CD4-positive, alpha-beta T cell (primary cell): ENCODE data around the gene CACUL1. TPM values are rescaled to one million over a fixed set of nuclear protein-coding genes. Genes with fewer than 3 reads are reported as not detected.

ENCODE experiments used
- ATAC-seq: fragments of 200-7000 bp; cut with Tn5 transposase; one replicate; pipeline ENCODE4 v1.10.0; 2022; ENCODE audit warnings: mild to moderate bottlenecking; ENCODE audit not compliant: poor library complexity
- CTCF ChIA-PET: fragments of 350-600 bp; sonication (Branson Sonifier 250); formaldehyde crosslinking; loops from one replicate; lab custom pipeline; 2021; ENCODE audit warnings: antibody characterized with exemption, inconsistent platforms; lab: Charles Lee
- POLR2A ChIA-PET: fragments of 350-600 bp; sonication (Branson Sonifier 250); formaldehyde crosslinking; loops from one replicate; lab custom pipeline; 2021; ENCODE audit warnings: antibody characterized with exemption, inconsistent platforms; lab: Charles Lee
- DNase-seq, 14 experiments: peaks; one replicate each; pipeline ENCODE4 v3.0.0-alpha.2; 2013 to 2020; ENCODE audit warnings: mixed read lengths in 2 of 14
- H3K27ac ChIP-seq, 2 donors: one replicate each; pipeline versions ENCODE4 v1.5.1 to v1.7.0; 2013; ENCODE audit warnings: low read length in 2 of 2, low read depth in 1 of 2, mild to moderate bottlenecking in 1 of 2
- H3K27me3 ChIP-seq, 2 experiments: 1 replicate in 1 of 2; 2 replicates in 1 of 2; pipeline versions ENCODE4 v1.6.1 to v1.7.0; 2013; ENCODE audit warnings: low read length in 2 of 2, control low read depth in 1 of 2, mild to moderate bottlenecking in 1 of 2, moderate library complexity in 1 of 2; ENCODE audit not compliant: insufficient read depth in 2 of 2, control insufficient read depth in 1 of 2
- H3K36me3 ChIP-seq: one replicate; pipeline ENCODE4 v1.6.1; 2013; ENCODE audit warnings: low read length, control low read depth; ENCODE audit not compliant: insufficient read depth
- H3K4me1 ChIP-seq: one replicate; pipeline ENCODE4 v1.6.1; 2013; ENCODE audit warnings: low read length, control low read depth; ENCODE audit not compliant: insufficient read depth
- H3K4me3 ChIP-seq: one replicate; pipeline ENCODE4 v1.5.1; 2013; ENCODE audit warnings: mild to moderate bottlenecking, low read length, moderate library complexity
- H3K9me3 ChIP-seq, 2 experiments: 1 replicate in 1 of 2; 2 replicates in 1 of 2; pipeline versions ENCODE4 v1.6.1 to v1.7.0; 2013; ENCODE audit warnings: low read length in 2 of 2, mild to moderate bottlenecking in 2 of 2, control low read depth in 1 of 2, moderate library complexity in 1 of 2; ENCODE audit not compliant: control insufficient read depth in 1 of 2, insufficient read depth in 1 of 2
- H3K27ac Mint-ChIP-seq: one replicate; pipeline ENCODE4 v1.8.0; 2020; ENCODE audit warnings: mixed read lengths
- H3K27me3 Mint-ChIP-seq: one replicate; pipeline ENCODE4 v1.8.0; 2021; ENCODE audit warnings: mixed read lengths
- H3K36me3 Mint-ChIP-seq: one replicate; pipeline ENCODE4 v1.8.0; 2021; ENCODE audit warnings: low read depth, mixed read lengths
- H3K4me1 Mint-ChIP-seq: one replicate; pipeline ENCODE4 v1.8.0; 2021; ENCODE audit warnings: low read depth, mixed read lengths
- H3K4me3 Mint-ChIP-seq: one replicate; pipeline ENCODE4 v1.8.0; 2020; ENCODE audit warnings: mild to moderate bottlenecking, mixed read lengths
- H3K9me3 Mint-ChIP-seq: one replicate; pipeline ENCODE4 v1.8.0; 2020; ENCODE audit warnings: mixed read lengths
- CTCF ChIP-seq: fragments of 200-600 bp; IDR thresholded peaks from one replicate; pipeline ENCODE4 v1.8.0; 2022; ENCODE audit warnings: antibody characterized with exemption, mild to moderate bottlenecking
- intact Hi-C, 2 experiments: fragments of 100-400 bp; cut with DNase I in 1 of 2; cut with micrococcal nuclease in 1 of 2; formaldehyde crosslinking; loops; one replicate each; pipeline versions ENCODE4 v1.15.1 to v1.9.0; 2023 to 2025; cut with DNase I, micrococcal nuclease
- total RNA-seq, 174 experiments: library from RNA in 2 of 174; stranded (reverse) in 2 of 174; gene quantifications; one replicate each; pipeline ENCODE4 v1.2.3 and lab custom pipeline; 2021 to 2026

Gene CACUL1
- total RNA-seq, 2 experiments from 2014 or later: 36.7 to 37.4 TPM

- Histone ChIP-seq H3K4me3 (no peak overlapping the region), H3K27me3 (no peaks in the 10 kb centered on the region), H3K4me1 (no peaks in the 10 kb centered on the region), H3K27ac (no peak overlapping the region), H3K9me3 (peaks cover 5 to 28% of the 10 kb centered on the region in 2 experiments), H3K36me3 (no peaks in the 10 kb centered on the region)
- Mint-ChIP-seq H3K27ac (no peak overlapping the region), H3K36me3 (no peaks in the 10 kb centered on the region), H3K4me1 (no peaks in the 10 kb centered on the region), H3K27me3 (no peaks in the 10 kb centered on the region), H3K4me3 (no peak overlapping the region), H3K9me3 (peaks cover 5% of the 10 kb centered on the region)
- ChIA-PET POLR2A (no interaction called here), CTCF (no interaction called here)
- intact Hi-C loops: no loop called here
- no peak for TF ChIP-seq CTCF
- no peak for ATAC-seq
- DNase-seq: no peak
Observed at GRCh38 chr10:118638680-118639079, 116.1 kb downstream of the CACUL1 start.

DNA sequence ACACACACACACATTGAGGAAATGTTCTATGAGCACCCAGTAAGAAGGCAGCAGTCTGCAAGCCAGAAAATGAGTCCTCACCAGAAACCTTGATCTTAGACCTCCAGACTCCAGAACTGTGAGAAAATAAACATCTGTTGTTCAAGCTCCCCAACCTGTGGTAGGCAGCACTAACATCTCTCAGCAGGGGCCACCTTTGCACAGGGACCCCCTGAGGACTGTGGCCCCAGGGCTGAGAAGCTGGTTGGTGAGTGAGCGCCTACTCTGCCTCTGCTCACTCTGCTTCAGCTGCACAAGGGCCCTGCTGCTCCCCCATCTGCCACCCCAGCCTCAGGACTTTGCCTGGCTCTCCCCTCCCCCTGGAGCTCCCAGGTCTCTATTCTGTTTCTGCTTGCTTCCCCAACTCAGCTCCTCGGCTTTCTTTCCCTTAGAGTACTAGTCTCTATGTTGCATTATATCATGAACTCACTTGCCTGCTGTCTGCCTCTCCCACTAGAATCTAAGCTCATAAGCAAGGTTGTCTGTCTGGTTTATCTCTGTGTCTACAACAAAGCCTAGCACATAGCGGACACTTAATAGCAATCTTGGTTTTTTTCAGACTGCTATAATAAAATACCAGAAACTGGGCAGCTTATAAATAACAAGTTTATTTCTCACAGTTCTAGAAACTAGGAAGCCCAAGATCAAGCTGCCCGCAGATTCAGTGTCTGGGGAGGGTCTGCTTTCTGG is 118.9 kb downstream of the CACUL1 start:
- POLR2A ChIA-PET: no interaction called here
- Histone ChIP-seq H3K36me3 (no peaks in the 10 kb centered on the region), H3K27ac (no peak overlapping the region), H3K9me3 (peaks cover 5 to 15% of the 10 kb centered on the region in 2 experiments), H3K4me1 (no peaks in the 10 kb centered on the region), H3K4me3 (no peak overlapping the region), H3K27me3 (no peaks in the 10 kb centered on the region)
- no peak for TF ChIP-seq CTCF
- intact Hi-C loops: no loop called here
- H3K9me3 Mint-ChIP-seq: peaks cover 5% of the 10 kb centered on the region
- H3K27me3 Mint-ChIP-seq: no peaks in the 10 kb centered on the region
- no peaks in the 10 kb centered on the region for H3K36me3 Mint-ChIP-seq
- H3K4me1 Mint-ChIP-seq: no peaks in the 10 kb centered on the region
- DNase-seq (no peak), ATAC-seq (no peak)
- H3K4me3 Mint-ChIP-seq: no peak overlapping the region
- CTCF ChIA-PET: no interaction called here
- no peak overlapping the region for H3K27ac Mint-ChIP-seq

GRCh38 chr10:118633786-118634185 is 121.0 kb downstream of the CACUL1 start:
- CTCF ChIA-PET: no interaction called here

More at GRCh38 chr10:118633786-118634185, 121.0 kb downstream of the CACUL1 start:
- TF ChIP-seq CTCF: no peak
- Histone ChIP-seq H3K36me3 (no peaks in the 10 kb centered on the region), H3K27me3 (no peaks in the 10 kb centered on the region), H3K27ac (no peak overlapping the region), H3K4me3 (no peak overlapping the region), H3K9me3 (peaks cover 0 to 5% of the 10 kb centered on the region in 2 experiments), H3K4me1 (no peaks in the 10 kb centered on the region)
- H3K27me3 Mint-ChIP-seq: no peaks in the 10 kb centered on the region
- POLR2A ChIA-PET: no interaction called here
- peaks cover 2% of the 10 kb centered on the region for H3K9me3 Mint-ChIP-seq
- no peak overlapping the region for H3K27ac Mint-ChIP-seq
- no peak for ATAC-seq
- no peak overlapping the region for H3K4me3 Mint-ChIP-seq
- H3K4me1 Mint-ChIP-seq: no peaks in the 10 kb centered on the region
- intact Hi-C loops: no loop called here
- no peak for DNase-seq
- H3K36me3 Mint-ChIP-seq: no peaks in the 10 kb centered on the region
